CD1c-positive myeloid dendritic cell (primary cell): ENCODE results near the gene NTN4.
"Not testable (repeated sequence)": the region's sequence is repeated elsewhere in the genome, so short reads cannot be mapped to it uniquely, and the experiment has no call there.

Experiments used
- DNase-seq: peaks from one replicate; pipeline ENCODE4 v3.0.0-alpha.2; 2016; ENCODE audit errors: extremely low spot score

The NTN4 gene

DNA sequence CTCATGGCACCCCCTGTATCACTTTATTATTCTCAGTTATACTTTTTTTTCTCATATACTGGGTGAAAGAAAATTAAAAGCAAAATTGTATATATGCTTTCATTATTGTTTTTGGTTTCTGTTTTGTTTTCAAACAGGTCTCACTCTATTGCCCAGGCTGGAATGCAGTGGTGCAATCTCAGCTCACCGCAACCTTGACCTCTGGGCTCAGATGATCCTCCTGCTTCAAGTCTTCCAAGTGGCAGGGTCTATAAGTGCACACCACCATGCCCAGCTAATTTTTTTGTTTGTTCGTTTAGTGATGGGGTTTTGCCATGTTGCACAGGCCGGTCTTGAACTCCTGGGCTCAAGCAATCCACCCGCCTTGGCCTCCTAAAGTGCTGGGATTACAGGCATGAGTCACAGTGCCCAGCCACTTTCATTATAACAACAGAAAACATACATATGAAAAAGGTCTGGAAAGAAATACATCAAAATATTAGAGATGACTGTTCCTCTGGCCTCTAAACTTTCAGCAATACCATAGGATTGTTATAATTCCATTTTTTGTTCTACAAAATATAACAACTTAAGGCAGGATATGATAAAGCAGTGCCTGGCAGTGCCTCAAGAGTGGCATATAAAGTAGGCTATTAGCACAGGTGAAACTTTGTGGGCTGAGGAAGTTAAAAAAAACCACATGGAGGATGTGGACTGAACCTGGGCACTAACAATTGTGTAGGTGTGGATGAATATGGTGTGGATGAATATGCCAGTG is 5.8 kb upstream of the NTN4 start:
- DNase-seq = no peak

DNA sequence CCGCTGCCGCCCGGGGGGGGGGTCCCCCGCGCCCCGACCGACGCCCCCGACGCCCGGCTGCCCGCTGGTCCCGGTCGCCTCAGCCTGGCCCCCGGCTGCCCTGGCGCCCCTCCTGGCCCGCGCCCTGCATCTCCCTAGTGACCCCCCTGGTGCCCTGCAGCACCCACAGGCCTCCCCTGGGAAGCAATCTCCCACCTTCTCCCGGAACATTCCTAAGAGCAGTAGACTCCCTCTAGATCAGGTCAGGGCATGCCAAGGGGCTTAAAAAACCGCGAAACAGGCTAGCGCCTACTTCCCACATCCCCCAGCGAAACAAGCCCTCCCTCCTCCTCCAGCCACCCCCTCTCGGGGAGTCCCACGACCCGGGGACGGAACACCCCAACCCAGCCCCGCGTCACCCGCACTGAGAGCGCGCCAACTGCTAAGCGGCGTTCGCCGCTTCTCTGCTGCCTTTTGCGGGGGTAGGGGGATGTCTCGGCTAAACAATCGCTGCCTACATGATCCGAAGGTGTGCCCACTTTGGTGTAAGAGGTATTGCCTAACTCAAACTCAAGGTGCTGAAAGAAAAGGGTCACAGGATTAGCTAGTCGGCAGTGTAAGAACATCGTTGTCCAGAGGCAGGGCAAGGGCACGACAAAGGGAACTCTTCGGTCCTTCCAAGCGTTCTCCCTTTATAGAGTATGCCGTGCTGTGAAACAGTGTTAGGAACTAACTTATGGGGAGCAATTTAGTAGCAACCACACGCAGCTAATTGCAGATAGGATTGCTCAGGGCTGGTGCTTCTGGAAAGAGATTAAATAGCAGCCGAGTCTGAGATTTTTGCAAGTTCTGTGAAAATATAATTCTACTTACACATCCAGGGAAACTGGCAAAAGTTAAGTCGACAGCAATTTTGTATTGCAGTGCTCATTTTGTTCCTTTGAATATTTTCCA is 619 bp upstream of the NTN4 start:
- DNase-seq = no peak

DNA sequence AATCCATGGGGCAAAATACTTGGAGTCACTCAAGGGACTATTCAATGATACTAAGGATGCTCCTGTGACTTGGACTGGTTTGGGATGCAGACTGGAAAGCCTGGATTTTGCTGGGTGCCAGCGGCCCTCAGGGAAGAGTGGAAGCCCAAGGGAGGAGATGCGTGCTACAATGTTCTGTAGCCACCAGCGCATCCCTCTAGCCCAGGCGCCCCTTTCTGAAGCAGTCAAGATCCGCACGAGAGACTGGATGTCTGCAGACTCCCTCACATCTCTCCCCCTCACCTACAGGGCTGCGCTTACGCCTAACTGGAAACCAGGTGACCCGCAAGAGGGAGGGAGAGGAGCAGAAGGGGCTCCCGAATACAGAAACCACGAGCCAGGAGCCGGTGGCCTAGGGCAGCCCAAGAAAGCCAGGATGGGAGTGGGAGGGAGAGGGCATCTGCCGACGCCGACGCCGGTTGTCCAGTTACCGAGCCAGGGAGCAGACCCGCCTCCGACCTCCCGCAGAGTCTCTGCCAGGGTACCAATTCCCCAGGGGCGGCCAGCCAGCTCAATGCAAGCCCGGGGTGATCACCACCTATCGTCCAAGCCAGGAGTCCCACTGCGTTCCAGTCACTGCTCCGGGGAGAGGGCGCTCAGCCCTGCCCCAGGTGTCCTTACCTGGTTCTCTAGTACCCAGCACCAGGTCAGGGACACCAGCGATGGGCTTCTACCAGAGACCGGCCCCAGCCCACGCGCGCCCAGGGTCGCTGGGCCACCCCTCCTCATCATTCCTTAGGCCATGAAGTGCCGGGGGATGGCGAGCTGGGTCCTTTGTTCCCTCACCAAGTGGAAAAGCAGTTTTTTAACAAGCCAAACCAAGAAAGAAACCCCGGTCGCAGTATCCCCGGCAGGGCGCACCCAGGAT is 1.2 kb downstream of the NTN4 start:
- no peak for DNase-seq

DNA sequence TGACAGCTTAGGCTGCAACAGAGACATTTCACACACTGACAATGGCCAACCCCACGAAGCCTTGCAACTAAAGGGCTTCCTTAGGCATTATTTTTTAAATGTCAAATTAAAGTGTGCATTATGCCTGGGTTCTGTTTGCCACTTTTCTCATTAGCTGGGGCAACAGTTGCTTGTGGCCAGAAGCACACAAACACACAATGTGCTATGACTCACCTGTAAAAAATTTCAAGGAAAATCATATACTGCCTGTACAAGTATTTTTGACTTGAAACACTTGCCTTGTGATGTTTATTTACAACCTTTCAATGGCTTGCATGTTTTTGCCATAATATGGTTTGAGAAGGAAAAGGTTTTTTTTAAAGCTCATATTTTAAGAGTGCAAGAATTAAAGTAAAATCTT is 1.9 kb downstream of the NTN4 start:
- DNase-seq = no peak

DNA sequence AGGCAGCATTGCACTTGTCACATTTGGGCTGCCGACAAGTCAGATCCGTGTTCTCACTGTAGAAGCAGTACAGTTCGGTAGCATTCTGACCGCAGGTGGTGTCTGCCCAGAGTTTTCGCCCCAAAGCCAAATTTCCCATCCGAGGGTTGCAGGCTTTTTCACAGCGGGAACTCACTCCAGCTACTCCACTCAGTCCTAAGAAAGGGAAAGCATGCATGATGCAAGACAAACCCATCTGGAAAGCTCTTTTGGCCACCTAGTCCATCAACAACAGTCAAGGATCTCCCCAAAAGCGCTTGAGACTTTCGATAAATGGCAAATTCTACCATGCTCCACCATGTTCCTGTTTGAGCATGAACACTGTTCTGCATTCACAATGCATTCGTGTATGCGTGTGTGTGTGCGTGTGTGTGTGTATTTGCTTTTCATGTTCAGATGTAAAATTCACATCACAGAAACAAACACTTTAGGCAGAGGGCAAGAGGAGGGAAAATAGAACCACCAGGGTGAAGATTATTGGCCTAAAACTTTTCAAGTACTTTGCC is 3.2 kb downstream of the NTN4 start:
- DNase-seq = no peak

DNA sequence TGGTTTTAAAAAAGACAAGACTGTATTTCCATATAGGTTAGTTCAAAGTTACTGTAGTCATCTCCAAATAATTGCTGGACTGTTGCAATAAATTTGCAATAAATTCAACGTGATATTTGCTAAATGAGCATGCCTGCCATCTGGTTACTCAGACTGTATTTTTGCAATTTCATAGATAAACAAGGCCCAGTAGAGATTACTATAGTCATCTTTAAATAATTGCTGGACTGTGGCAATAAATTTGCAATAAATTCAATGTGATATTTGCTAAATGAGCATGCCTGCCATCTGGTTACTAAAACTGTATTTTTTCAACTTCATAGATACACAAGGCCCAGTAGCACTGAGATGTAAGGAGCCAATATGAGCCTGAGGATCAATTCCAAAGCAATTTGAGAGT is 5.6 kb downstream of the NTN4 start:
- DNase-seq = no peak

DNA sequence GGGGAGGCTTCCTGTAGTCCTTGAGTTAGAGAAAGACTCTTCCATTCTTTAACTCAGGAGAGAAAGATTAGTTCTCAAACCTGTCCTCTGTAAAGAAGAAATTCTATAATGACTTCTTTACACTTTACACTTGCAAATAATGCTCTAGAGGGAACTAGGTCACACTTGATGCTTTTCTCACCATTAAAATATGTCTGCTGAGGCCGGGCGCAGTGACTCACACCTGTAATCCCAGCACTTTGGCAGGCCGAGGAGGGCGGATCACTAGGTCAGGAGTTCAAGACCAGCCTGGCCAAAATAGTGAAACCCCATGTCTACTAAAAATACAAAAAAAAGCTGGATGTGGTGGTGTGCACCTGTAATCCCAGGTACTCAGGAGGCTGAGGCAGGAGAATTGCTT is 6.3 kb downstream of the NTN4 start:
- no peak for DNase-seq

DNA sequence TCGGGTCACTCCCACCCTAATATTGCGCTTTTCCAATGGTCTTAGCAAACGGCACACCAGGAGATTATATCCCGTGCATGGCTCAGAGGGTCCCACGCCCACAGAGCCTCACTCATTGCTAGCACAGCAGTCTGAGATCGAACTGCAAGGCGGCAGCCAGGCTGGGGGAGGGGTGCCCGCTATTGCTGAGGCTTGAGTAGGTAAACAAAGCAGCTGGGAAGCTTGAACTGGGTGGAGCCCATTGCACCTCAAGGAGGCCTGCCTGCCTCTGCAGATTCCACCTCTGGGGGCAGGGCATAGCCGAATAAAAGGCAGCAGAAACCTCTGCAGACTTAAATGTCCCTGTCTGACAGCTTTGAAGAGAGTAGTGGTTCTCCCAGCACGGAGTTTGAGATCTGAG is 15.1 kb downstream of the NTN4 start:
- not testable (repeated sequence) for DNase-seq

DNA sequence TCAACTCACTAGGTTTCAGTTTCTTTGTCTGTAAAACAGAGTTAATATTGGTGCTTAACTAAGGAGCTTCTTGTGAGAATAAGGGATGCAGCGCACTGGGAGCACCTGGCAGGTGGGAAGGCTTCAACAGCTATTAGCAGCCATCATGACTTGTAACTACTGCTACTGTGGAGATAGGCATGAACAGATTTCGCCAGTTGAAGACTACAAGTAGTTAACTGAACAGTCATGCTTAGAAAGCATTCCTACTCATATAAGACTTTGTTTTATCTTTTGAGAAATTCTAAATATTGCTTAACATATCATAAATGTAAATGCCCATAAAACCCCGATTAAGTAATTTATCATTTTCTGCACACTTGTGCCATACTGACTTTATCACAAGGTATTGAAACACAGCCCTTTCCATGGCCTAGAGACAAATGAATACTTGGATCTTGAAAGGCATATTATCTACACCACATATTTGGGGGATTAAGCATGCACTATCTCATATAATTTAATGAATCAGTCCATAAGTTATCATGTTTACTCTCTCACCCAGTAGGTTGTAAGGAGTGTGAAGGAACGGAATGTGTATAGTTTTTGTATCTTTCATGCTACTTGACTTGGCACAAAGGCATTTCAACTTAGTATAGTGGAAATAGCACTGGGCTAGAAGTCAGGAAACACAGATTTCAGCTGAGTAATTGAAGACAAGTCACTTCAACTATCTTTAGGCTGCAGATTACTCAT is 16.1 kb downstream of the NTN4 start:
- no peak for DNase-seq

DNA sequence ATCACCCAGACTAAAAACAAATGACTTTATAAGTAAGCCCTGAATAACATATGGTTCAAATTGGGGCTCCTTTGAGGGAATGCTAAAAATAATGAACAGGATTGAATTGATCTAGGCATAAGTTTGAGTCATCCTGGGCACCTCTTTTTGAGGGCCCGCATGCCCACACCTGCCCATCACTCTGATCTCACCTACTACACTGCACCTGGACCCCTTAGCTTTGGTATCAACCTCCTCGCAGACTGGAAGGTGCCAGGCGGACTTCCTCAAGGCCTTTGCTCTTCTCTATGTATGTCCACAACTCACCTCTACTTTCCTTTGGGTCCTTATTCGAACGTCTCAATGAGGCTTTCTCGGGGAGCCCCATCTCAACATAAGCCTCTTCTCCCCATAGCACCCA is 17.2 kb downstream of the NTN4 start:
- no peak for DNase-seq

DNA sequence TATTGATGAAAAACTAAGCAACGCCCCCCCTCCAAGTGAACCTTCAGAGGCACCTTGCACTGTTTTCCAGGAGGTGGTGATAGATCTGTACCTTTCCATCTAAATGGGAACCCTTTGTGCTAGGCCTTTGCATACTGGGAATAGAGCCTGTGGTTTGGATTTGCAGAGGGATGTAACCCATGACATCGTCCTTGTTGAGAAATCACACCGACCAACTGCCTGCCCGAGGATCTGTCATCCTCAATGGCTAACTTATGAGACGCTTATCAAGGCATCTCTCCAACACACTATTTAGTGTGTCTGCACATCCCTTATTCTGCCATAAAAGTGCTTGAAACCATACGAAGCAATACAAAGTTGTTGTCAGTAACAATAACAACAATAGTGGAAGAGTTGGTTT is 22.9 kb downstream of the NTN4 start:
- DNase-seq = no peak

DNA sequence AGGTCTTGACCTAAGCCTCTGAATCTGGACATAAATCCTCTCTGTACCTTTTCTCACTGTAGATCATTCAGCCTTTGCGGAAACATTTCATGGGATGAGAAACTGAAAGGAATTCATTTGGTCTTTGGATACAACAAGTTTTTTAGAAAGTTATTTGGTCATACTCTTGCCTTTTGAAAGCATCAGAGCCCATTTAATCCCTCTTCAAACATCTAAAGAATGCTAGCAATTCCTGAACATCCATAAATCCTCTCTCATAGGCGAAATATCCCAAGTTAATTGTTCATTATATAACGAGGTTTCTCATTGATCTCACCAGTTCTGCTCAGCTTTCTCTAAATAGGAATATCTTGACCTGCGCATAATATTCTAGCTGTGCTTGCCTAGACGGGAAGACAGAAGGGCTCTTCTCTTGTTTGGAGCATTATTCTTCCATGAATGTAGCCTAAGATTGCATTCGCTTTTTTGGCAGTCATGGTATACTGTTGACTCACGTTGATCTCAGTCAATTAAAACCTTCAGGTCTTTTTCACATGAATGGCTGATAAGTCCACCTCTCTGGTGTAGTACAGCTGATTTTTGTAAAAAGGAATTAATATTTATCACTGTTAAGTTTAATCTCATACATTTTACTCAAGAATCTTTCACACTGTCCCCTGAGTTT is 24.1 kb downstream of the NTN4 start:
- no peak for DNase-seq

DNA sequence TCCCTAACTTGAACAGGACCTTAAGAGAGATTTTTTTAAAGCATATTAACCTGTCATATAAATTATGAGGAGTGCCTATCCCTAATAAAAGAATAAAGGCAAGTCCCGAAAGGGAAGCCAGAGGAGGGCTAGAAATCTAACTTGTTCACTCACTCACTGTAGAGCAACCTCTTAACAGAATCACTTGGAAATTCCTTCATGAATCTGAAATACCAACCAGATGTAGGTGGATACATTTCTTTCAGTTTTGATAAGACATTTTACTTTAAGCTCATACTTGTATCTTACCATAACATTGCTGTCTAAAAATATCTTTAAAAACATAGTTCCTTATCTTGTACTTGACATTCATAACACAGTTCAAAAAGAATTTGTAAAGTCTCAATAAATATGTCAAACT is 25.7 kb downstream of the NTN4 start:
- DNase-seq = no peak

DNA sequence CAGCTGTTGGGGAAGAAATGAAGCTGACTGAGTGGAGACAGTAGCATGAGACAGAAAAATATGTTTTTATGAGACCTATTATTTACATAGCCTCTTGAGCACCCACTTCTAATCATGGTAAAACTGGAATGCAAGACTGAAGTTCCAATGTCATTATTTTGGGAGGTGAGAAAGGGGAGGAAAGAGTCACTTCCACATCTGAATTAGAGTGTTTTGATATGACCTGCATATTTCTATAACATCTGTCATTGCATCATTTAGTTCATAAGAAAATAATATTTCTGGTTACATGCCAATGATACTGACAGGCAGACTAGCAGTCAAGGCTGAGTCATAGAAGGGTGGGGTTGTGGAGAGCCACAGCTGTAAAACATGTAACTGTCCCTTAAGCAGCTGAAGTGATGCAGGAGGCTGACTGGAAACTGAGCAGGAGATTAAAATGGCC is 26.7 kb downstream of the NTN4 start:
- DNase-seq = no peak

DNA sequence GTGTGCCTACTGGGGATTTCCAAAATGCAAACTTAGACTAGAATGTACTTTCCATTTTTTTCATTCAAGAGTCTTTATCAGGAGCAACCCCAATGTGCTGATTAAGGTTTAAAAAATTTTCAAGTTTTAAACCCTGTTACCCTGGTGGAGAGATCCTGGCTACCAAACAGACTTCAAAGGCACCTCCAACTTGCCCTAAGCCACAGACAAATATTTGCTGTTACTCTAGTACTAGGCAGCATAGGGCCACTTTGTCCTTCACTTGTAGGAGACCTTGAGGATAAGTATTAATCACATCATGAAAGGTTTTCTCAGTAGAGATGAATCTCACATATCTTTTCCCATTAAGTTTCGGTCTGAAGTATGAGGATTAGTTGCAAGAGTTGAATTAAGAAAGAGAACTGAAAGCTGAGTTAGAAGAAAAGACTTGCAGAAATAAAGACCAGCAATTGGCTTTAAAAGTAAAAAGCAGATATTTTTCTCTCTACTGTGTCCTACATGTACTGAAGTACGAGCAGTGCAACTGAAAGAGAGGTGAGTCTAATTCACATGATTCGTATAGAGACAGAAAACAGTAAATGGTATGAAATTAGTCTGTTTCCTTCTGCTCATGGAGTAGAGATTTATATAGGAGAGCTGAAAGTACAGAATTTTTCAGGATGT is 28.3 kb downstream of the NTN4 start:
- DNase-seq = no peak

DNA sequence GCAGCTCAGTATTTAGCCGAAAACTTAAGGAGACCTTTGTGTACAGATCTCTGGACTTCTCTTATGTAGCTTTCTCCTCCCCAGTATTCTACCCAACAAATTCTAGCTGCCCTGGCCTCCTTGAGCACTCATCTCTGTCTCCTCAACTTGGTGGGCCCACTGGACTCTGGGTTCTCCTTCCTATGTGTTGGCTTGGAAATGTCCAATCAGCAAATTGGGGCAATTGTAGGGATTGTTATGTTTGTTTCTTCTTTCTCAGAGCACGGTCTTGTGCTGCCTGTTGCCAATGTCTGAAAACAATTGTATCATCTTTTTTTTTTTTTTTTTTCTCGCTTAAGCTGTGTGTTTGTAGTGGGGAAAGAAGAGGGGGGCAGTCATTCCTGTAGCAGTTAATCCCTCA is 30.2 kb downstream of the NTN4 start:
- no peak for DNase-seq

DNA sequence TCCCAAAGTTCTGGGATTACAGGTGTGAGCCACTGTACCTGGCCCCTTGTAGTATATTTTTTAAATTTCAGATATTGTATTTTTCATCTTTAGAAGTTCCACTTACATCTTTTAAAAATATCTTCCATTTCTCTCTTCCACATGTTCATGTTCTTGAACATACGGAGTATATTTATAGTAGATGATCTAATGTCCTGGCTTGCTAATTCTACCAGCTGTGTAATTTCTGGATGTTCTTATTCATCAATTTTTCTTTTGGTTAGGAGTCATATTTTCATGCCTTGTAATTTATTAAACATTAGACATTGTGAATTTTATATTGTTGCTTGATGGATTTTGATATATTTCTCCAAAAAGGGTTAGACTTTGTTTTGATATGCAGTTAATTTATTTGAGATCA is 30.8 kb downstream of the NTN4 start:
- no peak for DNase-seq

DNA sequence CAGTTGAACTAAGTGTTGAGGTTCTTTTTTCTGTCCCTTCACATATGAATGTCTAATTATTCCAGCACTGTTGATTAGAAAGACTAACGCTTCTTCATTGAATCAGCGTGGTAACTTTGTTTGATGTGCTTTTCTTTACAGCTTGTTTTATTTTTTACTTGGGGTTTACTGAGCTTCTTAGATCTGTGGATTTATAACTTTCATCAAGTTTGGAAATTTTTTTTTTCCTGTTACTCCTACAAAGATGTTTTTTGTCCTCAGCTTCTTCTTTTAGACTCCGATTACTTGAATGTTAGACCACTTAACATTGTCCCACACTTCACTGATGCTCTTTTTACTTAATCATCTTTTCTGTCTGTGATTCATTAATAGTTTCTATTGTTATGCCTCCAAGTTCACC is 31.5 kb downstream of the NTN4 start:
- DNase-seq = no peak

DNA sequence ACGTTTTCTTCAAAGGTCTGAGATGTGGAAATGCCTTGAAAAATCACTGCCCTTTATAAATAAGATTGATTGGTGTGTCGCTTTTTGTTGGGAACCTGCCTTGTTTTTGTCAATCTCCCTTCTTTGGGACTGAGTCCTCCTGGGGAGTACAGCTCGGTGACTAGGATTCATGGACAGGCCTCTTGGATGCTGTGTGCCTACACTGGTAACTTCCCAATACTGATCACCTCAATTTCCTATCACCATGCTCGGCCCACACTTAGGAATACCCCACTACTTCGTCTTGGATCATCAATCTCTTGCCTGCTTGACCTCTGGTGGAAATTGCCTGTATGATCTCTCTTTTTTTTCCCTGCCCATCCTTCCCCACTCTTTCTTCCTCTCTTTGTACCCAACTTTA is 34.2 kb downstream of the NTN4 start:
- no peak for DNase-seq

DNA sequence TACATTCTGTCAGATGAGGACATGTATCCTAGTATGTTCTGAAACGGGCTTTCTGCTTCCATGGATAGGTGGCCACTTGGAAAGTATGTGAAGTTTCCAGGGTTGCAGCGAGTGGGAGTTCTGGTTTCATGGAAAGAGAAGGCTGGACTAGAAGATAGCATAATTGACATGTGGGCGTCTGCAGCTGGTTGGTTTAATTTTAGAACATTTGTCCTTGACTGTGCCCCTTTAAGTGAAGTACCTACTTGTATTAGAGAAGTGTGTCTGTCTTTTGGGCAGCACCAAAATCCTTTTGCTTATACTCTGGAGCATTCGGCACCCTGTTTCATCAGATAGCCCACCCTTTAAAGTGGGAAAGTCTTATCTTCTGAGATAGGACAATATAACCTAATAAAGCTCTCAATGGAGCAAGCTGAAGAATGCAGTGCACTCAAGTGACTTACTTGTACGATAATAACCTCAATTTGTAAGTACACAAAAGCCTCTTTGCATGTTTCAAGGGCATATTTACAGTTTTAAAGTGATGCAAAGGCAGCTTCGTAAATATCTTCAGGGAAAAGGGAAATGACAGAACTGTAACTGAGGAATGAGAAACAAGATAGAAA is 35.2 kb downstream of the NTN4 start:
- DNase-seq = no peak
